ENCODE data around the gene IBSP. TPM values are rescaled to one million over a fixed set of nuclear protein-coding genes. Genes with fewer than 3 reads are reported as not detected.

The IBSP gene
- total RNA-seq, 2 experiments from 2014 or later = 0.09 TPM; not detected in 1

DNA sequence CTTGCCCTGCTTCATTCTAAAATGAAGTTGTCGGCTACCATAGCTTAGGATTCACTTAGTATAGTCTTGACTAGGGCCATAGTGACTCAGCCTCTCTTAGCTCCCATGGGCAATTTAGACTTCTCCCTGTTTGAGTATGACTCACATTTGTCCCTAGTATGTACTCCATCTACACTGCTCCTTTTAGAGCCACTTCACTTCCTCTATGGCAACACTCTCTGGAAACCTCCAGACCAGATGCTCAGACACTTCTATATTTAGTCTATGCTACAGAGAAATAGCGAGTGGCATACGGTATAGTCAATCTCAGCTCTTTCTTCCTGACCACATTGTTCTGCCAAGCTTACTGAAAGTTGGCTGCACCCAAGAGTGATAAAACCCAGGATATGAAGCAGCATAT, 44.6 kb downstream of the IBSP start:
- intact Hi-C loops (cut with micrococcal nuclease; ENCODE audit: unreplicated experiment) = no loop called here
- Histone ChIP-seq H3K27ac (ENCODE audit: low read depth, low read length, poor library complexity, severe bottlenecking) (no peak overlapping the region), H3K9me2 (ENCODE audit: insufficient read depth, low read length) (no peaks in the 10 kb centered on the region), H2AFZ (ENCODE audit: low read length) (no peak overlapping the region), H3K9me3 (ENCODE audit: low read length) (no peaks in the 10 kb centered on the region), H3K4me2 (ENCODE audit: low read length) (no peak overlapping the region), H3K79me2 (ENCODE audit: insufficient read depth, low read depth, low read length) (no peaks in the 10 kb centered on the region), H4K20me1 (ENCODE audit: insufficient read depth, low read length) (no peaks in the 10 kb centered on the region), H3K4me3 (ENCODE audit: low read depth, low read length, poor library complexity, severe bottlenecking) (no peak overlapping the region), H3K4me1 (ENCODE audit: insufficient read depth, low read length, poor library complexity, severe bottlenecking) (no peaks in the 10 kb centered on the region), H3K36me3 (ENCODE audit: insufficient read depth, low read length) (no peaks in the 10 kb centered on the region)
- no TSS peak for BruUV-seq (replicated peaks)
- no peak for DNase-seq (ENCODE audit: low spot score)
- ChIA-PET CTCF (ENCODE audit: unreplicated experiment) (no interaction called here), POLR2A (no interaction called here)
- TF ChIP-seq EZH2phosphoT487 (IDR thresholded peaks at IDR 0.05; ENCODE audit: borderline replicate concordance, low read depth, low read length) = no peak
- TF ChIP-seq, protein P1, sequence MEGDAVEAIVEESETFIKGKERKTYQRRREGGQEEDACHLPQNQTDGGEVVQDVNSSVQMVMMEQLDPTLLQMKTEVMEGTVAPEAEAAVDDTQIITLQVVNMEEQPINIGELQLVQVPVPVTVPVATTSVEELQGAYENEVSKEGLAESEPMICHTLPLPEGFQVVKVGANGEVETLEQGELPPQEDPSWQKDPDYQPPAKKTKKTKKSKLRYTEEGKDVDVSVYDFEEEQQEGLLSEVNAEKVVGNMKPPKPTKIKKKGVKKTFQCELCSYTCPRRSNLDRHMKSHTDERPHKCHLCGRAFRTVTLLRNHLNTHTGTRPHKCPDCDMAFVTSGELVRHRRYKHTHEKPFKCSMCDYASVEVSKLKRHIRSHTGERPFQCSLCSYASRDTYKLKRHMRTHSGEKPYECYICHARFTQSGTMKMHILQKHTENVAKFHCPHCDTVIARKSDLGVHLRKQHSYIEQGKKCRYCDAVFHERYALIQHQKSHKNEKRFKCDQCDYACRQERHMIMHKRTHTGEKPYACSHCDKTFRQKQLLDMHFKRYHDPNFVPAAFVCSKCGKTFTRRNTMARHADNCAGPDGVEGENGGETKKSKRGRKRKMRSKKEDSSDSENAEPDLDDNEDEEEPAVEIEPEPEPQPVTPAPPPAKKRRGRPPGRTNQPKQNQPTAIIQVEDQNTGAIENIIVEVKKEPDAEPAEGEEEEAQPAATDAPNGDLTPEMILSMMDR (conservative IDR thresholded peaks at IDR 0.05; ENCODE audit: low read length) = no peak

DNA sequence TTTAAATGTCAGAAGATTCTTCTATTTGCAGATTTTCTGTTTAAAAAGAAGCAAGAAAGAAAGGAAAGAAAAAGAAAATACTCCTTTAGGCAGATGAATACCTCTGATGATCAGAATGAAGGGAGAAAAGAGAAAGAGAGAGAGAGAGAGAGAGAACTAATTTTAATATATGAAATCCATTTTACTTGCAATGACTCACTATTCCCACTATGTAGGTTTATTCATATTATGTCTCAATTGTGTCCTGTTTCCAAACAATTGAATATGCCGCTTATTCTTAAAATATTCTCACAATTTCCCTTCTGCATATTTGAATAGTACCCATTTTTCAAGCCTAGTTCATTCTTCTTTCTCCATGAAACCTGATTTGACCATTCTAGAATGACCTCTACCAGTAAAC, 45.1 kb downstream of the IBSP start:
- Histone ChIP-seq H3K4me2 (ENCODE audit: low read length) (no peak overlapping the region), H3K4me3 (ENCODE audit: low read depth, low read length, poor library complexity, severe bottlenecking) (no peak overlapping the region), H4K20me1 (ENCODE audit: insufficient read depth, low read length) (no peaks in the 10 kb centered on the region), H3K36me3 (ENCODE audit: insufficient read depth, low read length) (no peaks in the 10 kb centered on the region), H3K4me1 (ENCODE audit: insufficient read depth, low read length, poor library complexity, severe bottlenecking) (no peaks in the 10 kb centered on the region), H3K9me2 (ENCODE audit: insufficient read depth, low read length) (no peaks in the 10 kb centered on the region), H3K9me3 (ENCODE audit: low read length) (no peaks in the 10 kb centered on the region), H2AFZ (ENCODE audit: low read length) (no peak overlapping the region), H3K27ac (ENCODE audit: low read depth, low read length, poor library complexity, severe bottlenecking) (no peak overlapping the region), H3K79me2 (ENCODE audit: insufficient read depth, low read depth, low read length) (no peaks in the 10 kb centered on the region)
- no peak for DNase-seq (ENCODE audit: low spot score)
- BruUV-seq (replicated peaks) = no TSS peak
- POLR2A ChIA-PET = no interaction called here
- TF ChIP-seq EZH2phosphoT487 (IDR thresholded peaks at IDR 0.05; ENCODE audit: borderline replicate concordance, low read depth, low read length) = no peak
- TF ChIP-seq, protein P1 (conservative IDR thresholded peaks at IDR 0.05; ENCODE audit: low read length) = no peak
- intact Hi-C loops (cut with micrococcal nuclease; ENCODE audit: unreplicated experiment) = no loop called here
- CTCF ChIA-PET (ENCODE audit: unreplicated experiment) = no interaction called here

DNA sequence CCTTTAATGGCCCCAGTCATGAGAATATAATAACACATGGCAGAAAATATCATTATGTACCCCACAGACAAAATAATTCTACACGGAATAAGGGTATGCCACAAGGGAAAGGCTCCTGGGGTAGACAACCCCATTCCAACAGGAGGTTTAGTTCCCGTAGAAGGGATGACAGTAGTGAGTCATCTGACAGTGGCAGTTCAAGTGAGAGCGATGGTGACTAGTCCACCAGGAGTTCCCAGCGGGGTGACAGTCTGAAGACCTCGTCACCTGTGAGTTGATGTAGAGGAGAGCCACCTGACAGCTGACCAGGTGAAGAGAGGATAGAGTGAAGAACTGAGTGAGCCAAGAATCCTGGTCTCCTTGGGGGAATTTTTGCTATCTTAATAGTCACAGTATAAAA, 46.9 kb downstream of the IBSP start:
- no peak overlapping the region for H3K4me3 ChIP-seq (ENCODE audit: low read depth, low read length, poor library complexity, severe bottlenecking)
- no peak for DNase-seq (ENCODE audit: low spot score)
- no peak for TF ChIP-seq EZH2phosphoT487 (IDR thresholded peaks at IDR 0.05; ENCODE audit: borderline replicate concordance, low read depth, low read length)
- TF ChIP-seq, protein P1 (conservative IDR thresholded peaks at IDR 0.05; ENCODE audit: low read length) = no peak
- H3K9me2 ChIP-seq (ENCODE audit: insufficient read depth, low read length) = no peaks in the 10 kb centered on the region
- no peaks in the 10 kb centered on the region for H3K4me1 ChIP-seq (ENCODE audit: insufficient read depth, low read length, poor library complexity, severe bottlenecking)
- no peak overlapping the region for H3K4me2 ChIP-seq (ENCODE audit: low read length)
- H3K27ac ChIP-seq (ENCODE audit: low read depth, low read length, poor library complexity, severe bottlenecking) = no peak overlapping the region
- intact Hi-C loops (cut with micrococcal nuclease; ENCODE audit: unreplicated experiment) = no loop called here
- ChIA-PET CTCF (ENCODE audit: unreplicated experiment) (no interaction called here), POLR2A (no interaction called here)
- no peaks in the 10 kb centered on the region for H4K20me1 ChIP-seq (ENCODE audit: insufficient read depth, low read length)
- no TSS peak for BruUV-seq (replicated peaks)
- no peak overlapping the region for H2AFZ ChIP-seq (ENCODE audit: low read length)
- H3K36me3 ChIP-seq (ENCODE audit: insufficient read depth, low read length) = no peaks in the 10 kb centered on the region
- no peaks in the 10 kb centered on the region for H3K79me2 ChIP-seq (ENCODE audit: insufficient read depth, low read depth, low read length)
- no peaks in the 10 kb centered on the region for H3K9me3 ChIP-seq (ENCODE audit: low read length)
